GM12878 (cell line): ENCODE measurements around the gene ACTL7A. TPM values are rescaled to one million over a fixed set of nuclear protein-coding genes. Genes with fewer than 3 reads are reported as not detected.
"Not testable (repeated sequence)": the region's sequence is repeated elsewhere in the genome, so short reads cannot be mapped to it uniquely, and the experiment has no call there.

ENCODE experiments used
- ATAC-seq: fragments of 200-7000 bp; cut with Tn5 transposase; 3 replicates; pipeline ENCODE4 v1.9.1; 2020; ENCODE audit warnings: mild to moderate bottlenecking, moderate library complexity
- BruUV-seq: library from RNA; stranded (reverse); fragments of 400-500 nt; replicated peaks from 2 replicates; lab custom pipeline; 2021; lab: Mats Ljungman, UMichigan
- CTCF ChIA-PET: fragments of 300-600 bp; sonication (Branson Sonifier 250); formaldehyde crosslinking; extraction: SDS; loops from one replicate; lab custom pipeline; 2021; ENCODE audit warnings: inconsistent platforms; lab: Yijun Ruan, JAX
- POLR2A ChIA-PET: fragments of 350-600 bp; formaldehyde crosslinking; extraction: SDS; loops from one replicate; lab custom pipeline; 2021; ENCODE audit warnings: inconsistent platforms; lab: Charles Lee
- RAD21 ChIA-PET: fragments of 300-600 bp; sonication (Branson Sonifier 250); formaldehyde crosslinking; loops from one replicate; lab custom pipeline; 2023; ENCODE audit warnings: antibody characterized with exemption; ENCODE audit not compliant: unreplicated experiment; lab: Charles Lee
- SMC1A ChIA-PET: fragments of 300-600 bp; sonication (Branson Sonifier 250); formaldehyde crosslinking; loops from one replicate; lab custom pipeline; 2023; ENCODE audit not compliant: unreplicated experiment, uncharacterized antibody; lab: Charles Lee
- DNase-seq: peaks from one replicate; pipeline ENCODE4 v3.0.0-alpha.2; 2011; ENCODE audit warnings: low read depth, low spot score
- FAIRE-seq: peaks from 3 replicates; lab custom pipeline; 2011; peaks lifted over from hg19 to GRCh38; lab: Jason Lieb, UNC
- H2AFZ ChIP-seq: 2 replicates; pipeline ENCODE4 v1.6.0; 2011; ENCODE audit warnings: low read depth, low read length, control low read depth; ENCODE audit not compliant: control insufficient read depth
- H3K27ac ChIP-seq: 2 replicates; pipeline ENCODE4 v1.5.1; 2011; ENCODE audit warnings: control low read depth; ENCODE audit not compliant: control insufficient read depth, insufficient read depth
- H3K27me3 ChIP-seq, 2 experiments: replicated peaks in 1 of 2; 2 replicates each; pipeline versions ENCODE4 v1.6.0 to v1.6.1; 2011; ENCODE audit warnings: low read length in 1 of 2; ENCODE audit not compliant: control insufficient read depth in 2 of 2, insufficient read depth in 2 of 2
- H3K36me3 ChIP-seq, 2 experiments: 2 replicates each; pipeline ENCODE4 v1.5.1; 2011; ENCODE audit warnings: low read length in 1 of 2; ENCODE audit not compliant: control insufficient read depth in 2 of 2, insufficient read depth in 2 of 2
- H3K4me1 ChIP-seq: 2 replicates; pipeline ENCODE4 v1.6.1; 2011; ENCODE audit warnings: mild to moderate bottlenecking, low read length, moderate library complexity, mixed read lengths; ENCODE audit not compliant: control insufficient read depth, insufficient read depth
- H3K4me2 ChIP-seq: 2 replicates; pipeline ENCODE4 v1.6.0; 2011; ENCODE audit warnings: control low read depth; ENCODE audit not compliant: control insufficient read depth, insufficient read depth
- H3K4me3 ChIP-seq: fragments of 200-600 bp; sonication (generic); 2 replicates; pipeline ENCODE4 v1.5.1; 2016
- H3K79me2 ChIP-seq: 2 replicates; pipeline ENCODE4 v1.6.0; 2011; ENCODE audit warnings: low read length; ENCODE audit not compliant: control insufficient read depth, insufficient read depth
- H3K9ac ChIP-seq: 2 replicates; pipeline ENCODE4 v1.8.0; 2011; ENCODE audit warnings: low read length, control low read depth, mixed read lengths; ENCODE audit not compliant: control insufficient read depth, insufficient read depth
- H3K9me3 ChIP-seq: replicated peaks from 3 replicates; pipeline ENCODE4 v1.5.1; 2011; ENCODE audit warnings: mild to moderate bottlenecking, low read length; ENCODE audit not compliant: control insufficient read depth, insufficient read depth
- H4K20me1 ChIP-seq: 2 replicates; pipeline ENCODE4 v1.6.0; 2011; ENCODE audit not compliant: control insufficient read depth, insufficient read depth
- E2F8 ChIP-seq: fragments of 450-650 bp; IDR thresholded peaks from 2 replicates; pipeline ENCODE4 v1.6.1; 2018; ENCODE audit warnings: mild to moderate bottlenecking, low read depth, moderate library complexity; ENCODE audit not compliant: partially characterized antibody
- WGBS: methylation state at CpG from one replicate; pipeline ENCODE4 v1.1.6; 2016; ENCODE audit warnings: low lambda C conversion rate; ENCODE audit not compliant: insufficient replicate concordance, insufficient coverage; ENCODE audit errors: missing lambda C conversion rate; 5-methylcytosine and 5-hydroxymethylcytosine counted together
- in situ Hi-C: fragments of 300-500 bp; cut with MboI; formaldehyde crosslinking; loops from 9 replicates; pipeline ENCODE4 v1.14.3; 2018; ENCODE audit warnings: mixed read lengths
- intact Hi-C: fragments of 100-400 bp; cut with micrococcal nuclease; formaldehyde crosslinking; loops from one replicate; pipeline ENCODE4 v1.14.2; 2022; ENCODE audit not compliant: unreplicated experiment
- polyA plus RNA-seq, 11 experiments: library from polyadenylated mRNA; depleted of rRNA in 4 of 11; unstranded in 6 of 11; stranded (reverse) in 5 of 11; fragments of >200 nt; fragmentation: Nextera tagmentation in 4 of 11; fragmentation: Illumina TruSeq in 1 of 11; extraction: Ambion mirVana in 4 of 11; extraction: Trizol in 1 of 11; gene quantifications; 1 replicate in 1 of 11; 2 replicates in 10 of 11; pipeline versions ENCODE4 v1.2.1 to v1.2.3, GENCODE V29; 2011 to 2016; ENCODE audit warnings: inconsistent platforms in 2 of 11, missing spikeins in 2 of 11, low read depth in 1 of 11
- total RNA-seq, 4 experiments: library from RNA; depleted of rRNA in 3 of 4; stranded (reverse); fragments of >200 nt in 3 of 4; fragmentation: Illumina TruSeq in 1 of 4; extraction: Trizol in 1 of 4; gene quantifications; 2 replicates each; pipeline versions ENCODE4 v1.2.1 to v1.2.3, GENCODE V29; 2013 to 2021

Gene ACTL7A
- total and polyA plus RNA-seq, 10 of the 15 experiments (the other 5 are each of a cell fraction or from before 2014, with no cell fraction given) = not detected

- TF ChIP-seq E2F8 = no peak
Observed at GRCh38 chr9:108845947-108846346, 16.1 kb upstream of the ACTL7A start (continued).

- H3K4me1 ChIP-seq, SMC1A ChIA-PET, BruUV-seq, POLR2A ChIA-PET, H3K4me2 ChIP-seq, H3K27ac ChIP-seq, H3K79me2 ChIP-seq, DNase-seq, H3K9ac ChIP-seq, H3K27me3 ChIP-seq, H3K4me3 ChIP-seq, ATAC-seq, RAD21 ChIA-PET, H3K36me3 ChIP-seq, H4K20me1 ChIP-seq, H2AFZ ChIP-seq, H3K9me3 ChIP-seq, in situ Hi-C loops, FAIRE-seq: not testable (repeated sequence)
- intact Hi-C loops = loop anchor here (10.0 kb wide), 1 partner anchor 63 kb away; no protein-coding TSS in a partner anchor
- CTCF ChIA-PET = interaction anchor here (4.7 kb wide), 1 partner anchor 106 kb away, joined by 29 read pairs; no protein-coding TSS in a partner anchor
- 50% methylated on average over 8 of the region's 8 CpGs for WGBS
Observed at GRCh38 chr9:108848296-108848695, 13.8 kb upstream of the ACTL7A start.
